ENCODE results near the gene PSME4. TPM values are rescaled to one million over a fixed set of nuclear protein-coding genes. Genes with fewer than 3 reads are reported as not detected.
A peak's percentile ranks its signal among the peaks of the same experiment; 100 is the strongest.

Gene PSME4
- total and polyA plus RNA-seq, 2 of the 13 experiments (the other 11 are each of a cell fraction or from before 2014, with no cell fraction given), result 52.1 to 77.8 TPM

- TF ChIP-seq POLR2AphosphoS2 (IDR thresholded peaks at IDR 0.05; ENCODE audit: low read depth, low read length), result no peak
- no peak for TF ChIP-seq ZNF142 (CRISPR knock-in tag; IDR thresholded peaks at IDR 0.05)
- no peak for TF ChIP-seq HOXA7 (CRISPR knock-in tag; IDR thresholded peaks at IDR 0.05)
- no peak for TF ChIP-seq LBX2 (CRISPR knock-in tag; IDR thresholded peaks at IDR 0.05; ENCODE audit: borderline replicate concordance)
- 0 out of 2 replicates have a peak, but pooled peaks have one; percentile 44 for TF ChIP-seq FOXJ3 (CRISPR knock-in tag; IDR thresholded peaks at IDR 0.05; ENCODE audit: borderline replicate concordance)
- TF ChIP-seq ZC3H13 (CRISPR knock-in tag; IDR thresholded peaks at IDR 0.05), result no peak
- no peak for TF ChIP-seq RBFOX2 (IDR thresholded peaks at IDR 0.05; ENCODE audit: low read depth, low read length)
- no peak for TF ChIP-seq ZNF512 (CRISPR knock-in tag; IDR thresholded peaks at IDR 0.05)
- TF ChIP-seq ARID5B (CRISPR knock-in tag; IDR thresholded peaks at IDR 0.05), result no peak
- TF ChIP-seq TGIF2 (CRISPR knock-in tag; IDR thresholded peaks at IDR 0.05), result no peak
- TF ChIP-seq GATAD1 (CRISPR knock-in tag; IDR thresholded peaks at IDR 0.05), result no peak
- no peak; the same call in 1 of the 2 replicates for TF ChIP-seq YEATS4 (CRISPR knock-in tag; IDR thresholded peaks at IDR 0.05; ENCODE audit: borderline replicate concordance)
- TF ChIP-seq AGO1 (IDR thresholded peaks at IDR 0.05; ENCODE audit: low read depth, low read length, poor library complexity, severe bottlenecking), result peak; percentile 78
- TF ChIP-seq ZNF329 (CRISPR knock-in tag; IDR thresholded peaks at IDR 0.05; ENCODE audit: low read depth), result no peak
Observed at GRCh38 chr2:53969968-53970723, 647 bp downstream of the PSME4 start (continued).

Measured in HepG2 (cell line).